IPS DF 4.7 (cell line): ENCODE results near the gene FIBCD1.
"Not testable (repeated sequence)": the region's sequence is repeated elsewhere in the genome, so short reads cannot be mapped to it uniquely, and the experiment has no call there.

Source experiments
- DNase-seq: peaks from one replicate; pipeline ENCODE4 v3.0.0-alpha.2; 2013; ENCODE audit warnings: low spot score; ENCODE audit errors: extremely low read depth

The FIBCD1 gene

DNA sequence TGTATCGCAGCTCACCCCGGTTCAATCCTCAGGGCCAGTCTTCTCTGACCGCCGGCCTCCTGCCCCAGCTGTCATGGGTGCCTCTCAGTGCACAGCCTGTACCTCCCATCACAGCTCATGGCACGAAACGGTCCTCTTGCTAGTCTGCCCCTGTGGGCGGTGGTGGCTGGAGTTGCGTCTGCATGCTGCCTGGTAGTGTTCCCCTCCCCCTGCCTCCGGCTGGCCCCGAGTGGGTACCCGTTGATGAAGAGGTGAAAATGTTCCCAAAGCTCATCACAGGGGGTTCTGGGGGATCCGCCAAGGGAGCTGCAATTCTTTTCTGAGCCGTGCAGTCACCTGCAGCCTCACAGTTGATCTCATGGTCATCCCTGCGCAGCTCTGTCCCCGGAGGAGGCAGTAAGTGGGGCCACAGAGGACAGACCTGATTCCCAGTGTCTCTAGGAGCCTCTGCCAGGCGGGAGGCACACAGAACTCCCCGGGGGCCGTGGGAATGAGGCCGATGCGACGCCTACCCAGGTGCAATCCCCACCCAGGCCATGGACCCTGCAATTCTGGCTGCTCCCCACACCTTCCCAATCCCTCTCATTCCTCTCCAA lies 34.7 kb upstream of the FIBCD1 start:
- DNase-seq, result no peak

GRCh38 chr9:130972957-130973685 lies 34.1 kb upstream of the FIBCD1 start:
- no peak for DNase-seq

DNA sequence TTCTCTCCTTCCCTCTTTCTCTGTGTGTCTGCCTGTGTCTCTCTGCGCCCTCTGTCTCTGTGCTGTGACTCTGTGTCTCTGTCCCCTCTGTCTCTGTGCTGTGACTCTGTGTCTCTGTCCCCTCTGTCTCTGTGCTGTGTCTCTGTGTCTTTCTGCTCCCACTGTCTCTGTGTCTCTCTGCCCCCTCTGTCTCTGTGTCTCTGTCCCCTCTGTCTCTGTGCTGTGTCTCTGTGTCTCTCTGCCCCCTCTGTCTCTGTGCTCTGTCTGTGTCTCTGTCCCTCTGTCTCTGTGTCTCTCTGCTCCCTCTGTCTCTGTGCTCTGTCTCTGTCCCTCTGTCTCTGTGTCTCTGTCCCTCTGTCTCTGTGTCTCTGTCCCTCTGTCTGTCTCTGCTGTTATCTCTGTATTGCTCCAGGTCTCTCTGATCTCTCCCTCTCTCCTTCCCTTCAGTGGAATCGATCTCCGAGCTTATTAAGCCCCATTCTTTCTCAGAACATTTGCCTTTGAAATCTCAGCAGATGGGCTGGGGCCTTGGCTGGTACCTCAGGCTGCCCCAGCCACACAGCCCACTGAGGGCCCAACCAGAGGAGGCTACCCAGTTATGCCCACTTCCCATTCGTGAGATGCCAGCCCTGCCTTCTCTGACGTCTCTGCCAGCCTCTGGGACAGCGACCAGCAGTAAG lies 33.4 kb upstream of the FIBCD1 start:
- no peak for DNase-seq

DNA sequence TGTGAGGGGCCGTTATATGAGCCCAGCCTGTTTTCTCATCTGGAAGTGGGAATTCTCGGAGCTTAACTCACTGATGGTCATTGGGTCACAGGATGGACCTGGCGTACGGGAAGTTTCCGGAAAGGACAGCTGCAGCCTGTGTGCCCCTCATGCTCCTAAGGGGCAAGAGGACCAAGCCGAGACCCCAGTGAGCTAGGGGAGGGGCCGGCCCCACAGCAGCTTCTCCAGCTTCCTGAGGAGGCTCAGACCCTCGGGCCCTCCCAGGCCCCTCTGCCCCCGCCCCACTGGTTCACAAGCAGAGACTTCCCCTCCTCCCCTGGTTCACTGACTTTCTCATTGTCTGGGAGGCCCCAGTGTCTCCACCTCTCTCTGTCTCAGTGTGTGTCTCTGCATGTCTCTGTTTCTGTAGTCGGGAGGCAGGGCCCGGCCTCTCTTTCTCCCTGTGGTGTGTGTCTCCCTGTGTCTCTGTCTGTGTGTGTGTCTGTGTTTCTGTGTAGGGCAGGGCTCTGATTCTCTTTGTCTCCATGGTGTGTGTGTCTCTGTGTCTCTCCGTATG lies 32.3 kb upstream of the FIBCD1 start:
- DNase-seq, result no peak

DNA sequence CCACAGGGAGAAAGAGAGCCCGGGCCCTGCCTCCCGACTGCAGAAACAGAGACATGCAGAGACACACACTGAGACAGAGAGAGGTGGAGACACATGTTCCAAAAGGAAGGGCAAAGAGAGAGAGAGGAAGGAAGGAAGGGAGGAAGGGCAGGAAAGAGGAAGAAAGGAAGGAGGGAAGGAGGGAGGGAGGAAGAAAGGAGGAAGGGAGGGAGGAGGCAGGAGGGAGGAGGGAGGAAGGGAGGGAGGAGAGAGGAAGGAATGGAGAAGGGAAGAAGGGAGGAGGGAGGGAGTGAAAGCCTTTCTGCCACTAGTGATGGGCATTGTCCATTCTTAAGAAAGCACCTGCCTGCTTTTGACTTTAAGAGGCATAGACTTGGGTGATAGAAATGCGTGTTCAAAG lies 31.8 kb upstream of the FIBCD1 start:
- no peak for DNase-seq

- no peak for DNase-seq
These were observed 31.0 kb upstream of the FIBCD1 start for GRCh38 chr9:130970052-130970451.

DNA sequence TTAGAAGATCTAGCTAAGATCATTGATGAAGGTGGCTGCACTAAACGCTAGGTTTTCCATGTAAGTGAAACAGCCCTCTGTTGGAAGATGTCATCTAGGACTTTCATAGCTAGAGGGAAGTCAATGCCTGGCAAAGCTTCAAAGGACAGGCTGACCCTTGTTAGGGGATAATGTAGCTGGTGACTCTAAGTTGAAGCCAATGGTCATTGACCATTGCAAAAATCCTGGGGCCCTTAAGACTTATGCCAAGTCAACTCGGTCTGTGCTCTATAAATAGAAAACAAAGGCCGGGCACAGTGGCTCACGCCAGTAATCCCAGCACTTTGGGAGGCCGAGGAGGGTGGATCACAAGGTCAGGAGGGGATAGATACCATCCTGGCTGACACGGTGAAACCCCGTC lies 26.6 kb upstream of the FIBCD1 start:
- DNase-seq, result no peak

DNA sequence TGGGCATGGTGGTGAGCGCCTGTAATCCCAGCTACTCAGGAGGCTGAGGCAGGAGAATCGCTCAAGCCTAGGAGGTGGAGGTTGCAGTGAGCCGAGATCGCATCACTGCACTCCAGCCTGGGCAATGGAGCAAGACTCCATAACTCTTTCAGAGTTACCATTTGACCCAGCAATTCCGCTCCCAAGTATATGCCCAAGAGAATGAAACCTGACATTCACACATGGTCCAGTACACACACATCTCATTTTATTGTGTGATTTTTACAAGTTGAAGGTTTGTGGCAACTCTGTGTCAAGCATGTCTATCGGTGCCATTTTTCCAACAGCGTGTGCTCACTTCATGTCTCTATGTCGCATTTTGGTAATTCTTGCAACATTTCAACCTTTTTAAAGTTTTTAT lies 24.9 kb upstream of the FIBCD1 start:
- DNase-seq, result no peak

DNA sequence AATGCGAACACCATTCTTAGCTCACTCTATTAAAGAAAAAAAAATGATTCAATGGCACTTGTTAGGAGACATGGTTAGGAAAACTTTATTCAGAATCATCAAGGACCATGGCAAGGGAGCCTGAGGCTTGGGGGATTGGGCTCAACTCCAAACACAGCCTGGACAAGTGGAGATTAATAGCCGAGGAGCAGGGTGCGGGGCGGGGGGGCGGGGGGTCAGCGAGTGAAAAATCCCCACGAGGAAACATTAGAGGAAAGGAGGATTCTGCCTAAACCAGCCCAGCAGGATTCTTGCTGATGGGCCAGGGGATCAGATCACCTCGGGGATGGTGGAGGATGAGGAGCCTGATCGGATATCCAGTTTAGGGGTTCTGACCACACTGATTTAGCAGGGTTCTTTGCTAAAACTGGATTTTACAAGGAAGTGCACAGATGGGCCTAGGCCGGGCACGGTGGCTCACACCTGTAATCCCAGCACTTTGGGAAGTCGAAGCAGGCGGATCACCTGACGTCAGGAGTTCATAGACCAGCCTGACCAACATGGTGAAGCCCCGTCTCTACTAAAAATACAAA lies 24.4 kb upstream of the FIBCD1 start:
- no peak for DNase-seq

- DNase-seq, result no peak
These were observed 23.6 kb upstream of the FIBCD1 start for GRCh38 chr9:130962418-130963316.

- no peak for DNase-seq
These were observed 22.7 kb upstream of the FIBCD1 start for GRCh38 chr9:130961511-130962300.

DNA sequence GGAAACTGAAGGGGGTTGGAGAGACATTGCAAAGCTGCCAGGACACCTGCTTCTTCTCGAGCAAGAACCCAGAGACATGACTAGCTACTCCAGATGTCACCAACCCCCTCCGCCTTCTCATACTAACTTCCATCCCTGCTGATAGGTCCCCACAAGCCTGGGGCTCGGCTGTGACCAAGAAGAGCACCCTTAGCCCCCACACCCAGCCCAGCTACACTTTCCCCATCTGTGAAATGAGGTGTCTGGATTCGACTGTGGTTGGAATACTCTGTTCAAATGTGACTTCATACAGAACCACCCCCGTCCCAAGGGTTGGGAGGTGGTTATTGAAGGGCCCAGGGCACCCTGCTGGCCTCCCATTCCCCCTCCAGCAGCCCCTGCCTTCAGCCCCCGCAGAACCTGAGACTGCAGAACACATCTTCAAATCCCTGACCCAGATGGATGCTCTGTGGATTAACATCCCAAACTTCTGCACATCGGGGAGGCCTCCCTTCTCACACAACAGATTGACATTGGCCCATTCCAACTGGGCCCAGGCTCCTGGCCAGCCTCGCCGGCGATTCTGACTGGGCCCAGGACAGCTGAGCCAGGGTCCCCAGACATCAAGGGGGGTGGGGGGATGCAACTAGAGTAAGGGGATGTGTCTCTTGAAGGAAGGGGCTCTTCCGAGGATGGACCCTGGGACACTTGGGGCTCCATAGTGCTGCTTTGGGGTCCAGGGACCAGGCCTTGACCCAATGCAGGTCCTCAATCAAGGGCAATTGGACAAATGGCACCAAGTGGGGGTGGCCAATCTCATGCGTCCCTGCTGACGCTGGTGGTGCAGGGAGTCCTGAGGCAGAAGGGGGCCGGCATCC lies 21.7 kb upstream of the FIBCD1 start:
- no peak for DNase-seq

DNA sequence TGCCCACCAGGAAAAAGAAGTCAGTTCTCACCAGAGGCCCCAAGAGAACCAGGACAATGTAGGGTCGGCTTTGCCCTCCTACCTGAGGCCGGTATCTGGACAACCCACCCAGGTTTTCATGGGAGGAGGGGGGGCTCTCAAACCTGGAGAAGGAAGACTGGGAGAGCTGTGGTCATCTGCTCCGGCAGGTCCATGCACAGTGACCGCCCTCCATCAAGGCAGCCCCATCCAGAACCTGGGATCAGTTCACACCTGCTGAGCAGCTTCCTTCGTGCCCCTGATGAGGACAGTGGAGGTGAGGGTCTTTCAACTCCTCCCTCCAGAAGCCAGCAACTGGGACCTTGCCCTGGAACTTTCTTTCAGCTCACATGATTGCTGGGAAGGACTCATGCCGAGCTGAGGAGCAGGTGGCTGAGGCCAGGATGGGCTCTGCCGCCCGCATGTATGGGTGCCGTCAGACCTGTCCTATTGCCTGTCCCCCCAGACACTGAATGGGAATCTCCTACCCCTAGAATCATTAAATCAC lies 20.8 kb upstream of the FIBCD1 start:
- no peak for DNase-seq

DNA sequence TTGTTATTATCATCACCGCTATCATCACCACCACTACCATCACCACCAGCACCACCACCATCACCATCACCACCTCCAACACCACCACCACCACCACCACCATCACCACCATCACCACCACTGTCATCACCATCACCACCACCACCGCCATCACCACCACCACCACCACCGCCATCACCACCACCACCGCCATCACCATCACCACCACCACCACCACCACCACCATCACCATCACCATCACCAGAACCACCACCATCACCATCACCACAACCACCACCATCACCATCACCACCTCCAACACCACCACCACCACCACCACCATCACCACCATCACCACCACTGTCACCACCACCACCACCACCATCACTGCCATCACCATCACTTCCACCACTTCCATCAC lies 19.5 kb upstream of the FIBCD1 start:
- not testable (repeated sequence) for DNase-seq

GRCh38 chr9:130957451-130958203 lies 18.6 kb upstream of the FIBCD1 start:
- DNase-seq, result no peak

DNA sequence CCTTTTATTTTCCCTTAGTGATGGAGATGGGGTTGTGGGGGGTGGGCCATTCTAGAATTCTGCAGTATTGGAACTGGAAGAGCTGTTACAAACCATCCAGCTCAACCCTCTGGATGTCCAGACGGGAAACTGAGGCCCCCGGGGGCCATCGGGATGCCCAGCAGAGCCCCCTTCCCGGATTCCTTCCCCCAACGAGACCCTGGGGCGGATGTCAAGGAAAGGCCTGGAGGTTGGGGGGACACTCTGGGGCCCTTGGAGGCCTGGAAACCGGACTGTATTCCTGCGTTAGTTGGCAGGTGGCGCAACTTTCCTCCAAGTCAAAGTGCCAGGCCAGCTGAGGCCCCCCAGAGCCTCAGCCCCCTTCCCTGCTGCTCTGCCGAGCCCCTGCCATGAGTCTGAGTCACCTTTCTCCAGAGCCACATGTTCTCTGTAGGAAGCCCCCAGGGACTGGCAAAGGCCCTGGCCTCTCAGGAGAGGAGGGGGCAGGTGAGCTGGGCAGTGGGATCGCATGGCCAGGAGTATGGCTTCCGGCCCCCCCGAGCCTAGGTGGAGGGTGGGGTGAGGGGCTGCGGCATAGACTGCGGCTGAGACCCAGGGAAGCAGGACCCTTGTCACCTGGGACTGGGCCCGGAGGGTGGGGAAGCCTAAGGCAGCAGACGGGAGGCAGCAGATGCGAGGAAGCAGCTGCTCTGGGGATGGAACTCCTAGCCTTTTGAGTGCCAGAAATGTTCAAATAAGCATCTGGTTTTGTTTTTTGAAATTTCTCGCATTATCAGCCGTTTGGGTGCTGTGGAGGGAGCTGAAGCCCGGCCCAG lies 17.8 kb upstream of the FIBCD1 start:
- DNase-seq, result no peak

DNA sequence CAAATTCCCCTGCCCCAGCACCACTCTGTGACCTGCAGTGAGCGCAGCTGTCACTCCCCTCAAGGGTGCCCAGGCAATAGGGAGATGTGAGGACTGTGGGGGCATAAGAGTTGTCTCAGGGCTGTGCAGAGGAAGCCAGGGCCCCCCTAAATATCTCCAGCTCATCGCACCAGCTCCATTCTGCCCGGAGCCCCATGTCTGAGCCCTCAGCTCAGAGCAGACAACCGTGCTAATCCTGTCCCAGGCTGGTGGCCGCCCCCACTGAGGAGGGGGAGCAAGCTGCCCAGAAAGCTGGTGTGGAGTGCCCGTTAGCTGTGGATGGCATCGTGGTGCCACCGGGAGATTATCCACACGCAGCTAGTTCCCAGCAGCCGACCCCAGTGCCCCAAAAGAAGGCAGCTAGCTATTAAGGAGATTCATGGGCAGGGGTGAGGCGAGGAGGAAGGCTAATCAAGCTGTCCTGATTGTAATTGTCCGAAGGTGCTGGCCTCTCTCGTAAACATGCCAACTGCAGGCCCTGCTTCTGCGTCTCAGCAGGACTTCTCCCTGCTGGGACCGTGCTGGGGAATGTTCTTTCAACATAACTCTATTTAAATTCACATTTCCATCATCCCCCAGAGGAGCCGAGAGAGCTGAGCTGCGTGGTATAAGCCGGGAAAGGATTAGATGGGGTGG lies 17.0 kb upstream of the FIBCD1 start:
- no peak for DNase-seq
